ENCODE measurements around the gene NLK.

DNA sequence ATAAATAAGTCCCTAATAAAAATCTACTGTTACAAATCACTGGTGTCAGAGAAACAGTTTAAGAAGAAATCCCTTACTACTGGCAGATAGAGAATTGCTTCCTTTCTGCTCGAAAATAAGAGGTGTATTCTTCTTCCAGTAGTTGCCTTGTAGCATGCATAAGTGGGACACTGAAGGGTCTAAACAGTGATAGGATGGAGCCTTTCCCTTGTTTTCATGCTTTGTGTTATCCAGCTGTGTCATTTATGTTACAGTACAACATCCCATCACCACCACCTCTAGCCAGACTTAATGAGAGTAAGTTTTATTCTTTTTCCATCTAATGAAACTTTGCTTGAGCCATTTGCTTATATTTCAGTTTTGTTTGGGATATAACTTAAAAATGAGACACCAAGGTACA is 54.3 kb downstream of the NLK start:
- TF ChIP-seq HDGF (IDR thresholded peaks at IDR 0.05; ENCODE audit: borderline replicate concordance) (no peak), PKNOX1 (IDR thresholded peaks at IDR 0.05) (no peak), BHLHE40 (IDR thresholded peaks at IDR 0.05; ENCODE audit: borderline replicate concordance) (no peak), CTBP1 (IDR thresholded peaks at IDR 0.05; ENCODE audit: borderline replicate concordance) (no peak), TARDBP (IDR thresholded peaks at IDR 0.05) (no peak), L3MBTL2 (conservative IDR thresholded peaks at IDR 0.05) (no peak), ZNF384 (IDR thresholded peaks at IDR 0.05) (no peak), NFRKB (IDR thresholded peaks at IDR 0.05) (no peak), FOXM1 (IDR thresholded peaks at IDR 0.05; ENCODE audit: borderline replicate concordance) (no peak)

All from HEK293T (cell line).